Activated naive CD4-positive, alpha-beta T cell treated with Interleukin-2 at 50 U/mL for 16 hours (primary cell): ENCODE measurements around the gene ACOT7.

Experiments
- DNase-seq: peaks from one replicate; pipeline ENCODE4 v3.0.0-alpha.2; 2020

ACOT7 gene

DNA sequence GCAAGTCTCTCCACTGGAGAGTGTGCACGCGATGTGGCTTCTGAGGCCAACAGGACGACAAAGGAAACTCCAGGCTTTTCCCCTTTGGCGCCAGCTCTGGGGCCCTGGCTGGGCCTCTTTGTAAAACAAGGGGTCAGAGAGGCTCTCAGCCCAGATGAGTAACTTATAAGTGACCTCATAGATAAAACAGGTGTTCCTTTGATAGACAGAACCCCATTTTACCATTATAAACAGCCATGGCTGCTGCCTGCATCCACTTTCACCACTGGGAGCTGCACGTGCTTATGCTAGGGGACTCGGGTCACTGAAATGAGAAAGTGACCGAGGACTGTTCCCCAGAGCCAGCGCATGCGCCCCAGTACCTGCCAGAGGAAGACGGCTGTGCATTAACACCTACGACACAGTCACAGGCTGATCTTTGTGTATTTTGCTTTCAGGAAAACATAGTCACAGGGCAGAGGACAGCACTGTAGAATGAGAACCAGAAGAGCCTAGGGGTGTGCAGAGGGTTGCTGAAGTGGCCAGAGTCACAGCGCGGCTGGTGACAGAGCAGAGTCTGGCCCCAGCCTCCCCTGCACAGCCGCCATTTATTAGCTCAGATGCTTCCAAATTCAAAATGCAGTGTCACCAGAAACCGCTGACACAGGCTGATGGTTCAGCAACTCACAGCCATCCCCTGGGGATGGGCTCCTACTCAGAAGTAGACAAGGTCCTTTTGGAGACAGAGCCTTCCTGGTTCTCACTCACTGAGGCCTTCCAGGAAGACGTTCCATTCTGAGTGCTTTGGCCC is 175.0 kb downstream of the ACOT7 start:
- DNase-seq: no peak
